Mucosa of descending colon (tissue), 3 donors: Measurements from ENCODE around the gene AP2A2. TPM values are rescaled to one million over a fixed set of nuclear protein-coding genes. Genes with fewer than 3 reads are reported as not detected.

Experiments
- ATAC-seq: fragments of 200-7000 bp; cut with Tn5 transposase; one replicate; pipeline ENCODE4 v1.9.1; 2020; ENCODE audit warnings: mild to moderate bottlenecking, moderate library complexity
- DNase-seq, 3 donors: peaks; one replicate each; pipeline ENCODE4 v3.0.0-alpha.2; 2020
- H3K36me3 ChIP-seq: fragments of 200-600 bp; one replicate; pipeline ENCODE4 v1.8.0; 2021; ENCODE audit warnings: low read depth, mild to moderate bottlenecking
- H3K4me1 ChIP-seq: fragments of 200-600 bp; one replicate; pipeline ENCODE4 v1.8.0; 2021; ENCODE audit warnings: low read depth, mild to moderate bottlenecking
- H3K4me3 ChIP-seq: fragments of 200-600 bp; one replicate; pipeline ENCODE4 v1.8.0; 2021; ENCODE audit warnings: mild to moderate bottlenecking
- H3K9me3 ChIP-seq: fragments of 200-600 bp; one replicate; pipeline ENCODE4 v1.8.0; 2021; ENCODE audit warnings: mild to moderate bottlenecking
- intact Hi-C, 2 donors: fragments of 100-400 bp; cut with DNase I in 1 of 2; cut with micrococcal nuclease in 1 of 2; formaldehyde crosslinking; loops; one replicate each; pipeline versions ENCODE4 v1.11.0 to v1.11.1; 2022; cut with DNase I, micrococcal nuclease
- total RNA-seq, 3 donors: library from RNA; stranded (reverse); fragmentation: NEBNext Ultra II Directional in 2 of 3; extraction: Animal tissue kit (Norgen Biotek cat#: 25700) in 2 of 3; gene quantifications; one replicate each; pipeline versions ENCODE4 v1.2.1 to v1.2.4, GENCODE V29; 2021 to 2023
- TF ChIP-seq, protein P1 (sequence below): fragments of 200-600 bp; IDR thresholded peaks from one replicate; pipeline ENCODE4 v1.8.0; 2022; ENCODE audit warnings: antibody characterized with exemption, mild to moderate bottlenecking
- donor health status: DM: no; HTN: no; CAD: no; lungs with moderate emphysema.
- donor health status: DM: no; HTN: no; CAD: no.
- donor health status: DM: no; HTN: yes; CAD: no.

Gene AP2A2
- total RNA-seq, 3 donors from 2014 or later = 68.8 to 105 (median 99.5) TPM

DNA sequence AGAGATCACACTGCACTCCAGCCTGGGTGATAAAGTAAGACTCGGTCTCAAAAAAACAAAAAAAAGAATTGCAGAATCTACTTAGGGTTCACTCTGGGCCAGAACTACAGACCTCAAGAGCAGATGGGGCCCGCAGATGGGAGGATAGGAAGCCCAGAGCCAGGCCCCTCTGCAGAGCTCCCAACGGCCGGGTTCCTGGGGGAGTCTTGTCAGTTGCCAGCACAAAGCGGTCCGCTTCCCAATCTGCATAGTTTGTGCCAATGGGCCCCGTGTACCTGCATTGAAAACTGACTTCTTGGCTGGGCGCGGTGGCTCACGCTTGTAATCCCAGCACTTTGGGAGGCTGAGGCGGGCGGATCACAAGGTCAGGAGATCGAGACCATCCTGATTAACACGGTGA lies 13.4 kb upstream of the AP2A2 start:
- TF ChIP-seq, protein P1, sequence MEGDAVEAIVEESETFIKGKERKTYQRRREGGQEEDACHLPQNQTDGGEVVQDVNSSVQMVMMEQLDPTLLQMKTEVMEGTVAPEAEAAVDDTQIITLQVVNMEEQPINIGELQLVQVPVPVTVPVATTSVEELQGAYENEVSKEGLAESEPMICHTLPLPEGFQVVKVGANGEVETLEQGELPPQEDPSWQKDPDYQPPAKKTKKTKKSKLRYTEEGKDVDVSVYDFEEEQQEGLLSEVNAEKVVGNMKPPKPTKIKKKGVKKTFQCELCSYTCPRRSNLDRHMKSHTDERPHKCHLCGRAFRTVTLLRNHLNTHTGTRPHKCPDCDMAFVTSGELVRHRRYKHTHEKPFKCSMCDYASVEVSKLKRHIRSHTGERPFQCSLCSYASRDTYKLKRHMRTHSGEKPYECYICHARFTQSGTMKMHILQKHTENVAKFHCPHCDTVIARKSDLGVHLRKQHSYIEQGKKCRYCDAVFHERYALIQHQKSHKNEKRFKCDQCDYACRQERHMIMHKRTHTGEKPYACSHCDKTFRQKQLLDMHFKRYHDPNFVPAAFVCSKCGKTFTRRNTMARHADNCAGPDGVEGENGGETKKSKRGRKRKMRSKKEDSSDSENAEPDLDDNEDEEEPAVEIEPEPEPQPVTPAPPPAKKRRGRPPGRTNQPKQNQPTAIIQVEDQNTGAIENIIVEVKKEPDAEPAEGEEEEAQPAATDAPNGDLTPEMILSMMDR = no peak
- intact Hi-C loops = no loop called here
- DNase-seq (peak in 1 of 3 donors; percentile 50), ATAC-seq (no peak)
- Histone ChIP-seq H3K4me1 (peaks cover 11% of the 10 kb centered on the region), H3K4me3 (no peak overlapping the region), H3K36me3 (no peaks in the 10 kb centered on the region), H3K9me3 (no peaks in the 10 kb centered on the region)

DNA sequence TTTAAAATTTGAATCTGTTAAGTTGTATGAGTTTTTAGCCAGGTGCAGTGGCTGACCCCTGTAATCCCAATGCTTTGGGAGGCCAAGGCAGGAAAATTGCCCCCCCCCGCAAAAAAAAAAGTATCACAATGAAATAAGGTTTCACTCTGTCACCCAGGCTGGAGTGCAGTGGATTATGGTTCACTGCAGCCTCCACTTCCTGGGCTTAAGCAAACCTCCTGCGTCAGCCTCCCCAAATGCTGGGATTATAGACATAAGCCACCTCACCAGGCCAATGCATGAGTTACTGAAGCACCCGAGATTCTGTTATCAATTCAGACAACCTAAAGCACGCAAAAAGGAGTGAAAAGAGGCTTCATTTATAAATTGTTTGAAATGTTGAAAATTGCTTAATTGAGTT lies 12.6 kb upstream of the AP2A2 start:
- no peaks in the 10 kb centered on the region for H3K36me3 ChIP-seq
- no peak for ATAC-seq
- intact Hi-C loops = no loop called here
- H3K4me3 ChIP-seq = no peak overlapping the region
- peaks cover 11% of the 10 kb centered on the region for H3K4me1 ChIP-seq
- TF ChIP-seq, protein P1 = no peak
- H3K9me3 ChIP-seq = no peaks in the 10 kb centered on the region
- DNase-seq = no peak

DNA sequence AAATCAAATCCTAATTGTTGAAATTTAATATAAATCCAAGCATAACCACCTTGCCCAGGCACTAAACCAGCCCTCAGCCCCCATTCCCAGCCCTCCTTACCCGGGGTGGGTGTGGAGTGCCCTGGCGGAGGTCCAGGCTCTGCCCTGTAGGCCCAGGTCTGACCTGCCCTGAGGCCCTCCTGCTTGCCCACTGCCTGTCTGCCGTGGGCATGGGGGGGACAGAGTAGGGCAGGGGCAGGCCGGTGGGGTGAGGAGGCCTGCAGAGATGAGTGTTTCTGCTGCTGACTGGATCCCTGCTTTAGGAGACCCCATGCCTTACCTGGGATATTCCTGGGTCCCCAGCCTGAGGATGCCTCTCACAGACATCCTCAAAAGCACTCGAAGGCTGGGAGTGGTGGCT lies 11.5 kb upstream of the AP2A2 start:
- ATAC-seq = no peak

DNA sequence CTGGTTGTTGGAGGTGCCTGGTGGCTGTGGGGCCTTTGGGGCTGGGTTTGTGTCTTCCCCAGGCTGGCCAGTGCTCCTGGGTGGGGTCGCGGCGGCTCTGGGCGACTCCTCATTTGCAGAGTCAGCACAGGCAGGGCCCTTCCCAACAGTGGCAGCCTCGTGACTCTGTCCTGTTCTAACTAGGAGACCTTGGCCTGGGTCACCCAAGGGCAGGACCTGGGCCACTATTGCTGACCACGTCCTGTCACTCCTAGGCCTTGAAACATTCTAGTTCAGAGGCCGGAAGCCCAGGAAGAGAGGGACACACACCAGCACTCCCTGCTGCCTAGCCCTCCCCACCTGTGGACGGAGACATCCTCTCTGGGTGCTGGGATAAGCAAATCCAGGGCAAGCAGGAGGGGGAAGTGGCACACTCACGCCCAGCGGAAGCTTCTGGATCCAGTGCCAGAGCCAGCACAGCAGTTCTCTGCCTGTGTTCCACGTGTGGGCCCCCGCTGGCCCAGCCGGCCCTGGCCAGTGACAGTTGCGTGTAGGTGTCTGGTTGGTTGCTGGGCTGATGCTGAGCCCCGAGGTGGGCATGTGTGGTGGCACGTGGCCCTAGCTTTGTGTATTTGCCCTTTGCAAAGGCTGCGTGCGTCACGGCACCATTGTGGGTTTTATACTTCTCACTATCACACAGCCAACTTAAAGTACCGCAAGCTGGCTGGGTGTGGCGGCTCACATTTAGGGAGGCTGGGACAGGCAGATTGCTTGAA lies 10.7 kb upstream of the AP2A2 start:
- no peak for ATAC-seq
- H3K9me3 ChIP-seq = no peaks in the 10 kb centered on the region
- intact Hi-C loops = no loop called here
- peaks cover 4% of the 10 kb centered on the region for H3K4me1 ChIP-seq
- TF ChIP-seq, protein P1 = no peak
- no peak overlapping the region for H3K4me3 ChIP-seq
- H3K36me3 ChIP-seq = no peaks in the 10 kb centered on the region
- peak; percentile 48 to 70 (median 52) for DNase-seq

More for the DNA sequence above, 11.5 kb upstream of the AP2A2 start:
- intact Hi-C loops = no loop called here
- DNase-seq = no peak
- Histone ChIP-seq H3K4me3 (no peak overlapping the region), H3K36me3 (no peaks in the 10 kb centered on the region), H3K9me3 (no peaks in the 10 kb centered on the region), H3K4me1 (peaks cover 11% of the 10 kb centered on the region)
- TF ChIP-seq, protein P1 = no peak

DNA sequence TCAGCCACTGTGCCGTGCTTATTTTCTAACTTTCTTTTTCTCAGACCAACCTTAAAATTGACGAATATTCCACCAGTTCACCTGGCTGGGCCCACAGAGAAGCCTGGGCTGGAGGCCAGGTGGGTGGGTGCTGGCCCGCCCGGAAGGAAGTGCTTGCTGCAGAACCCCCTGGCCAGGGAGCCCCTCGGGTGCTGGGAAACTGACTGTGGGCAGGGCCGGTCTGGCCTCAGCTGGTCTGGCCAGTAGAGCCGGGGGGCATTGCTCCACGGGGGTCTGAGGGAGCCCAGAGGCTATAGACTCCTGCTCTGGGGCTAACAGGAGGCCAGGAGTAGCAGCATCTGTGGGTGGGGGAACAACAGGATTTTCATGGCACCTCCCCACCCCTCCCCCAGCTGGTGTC lies 8.2 kb upstream of the AP2A2 start:
- H3K4me1 ChIP-seq = no peaks in the 10 kb centered on the region
- no peak overlapping the region for H3K4me3 ChIP-seq
- ATAC-seq (no peak), DNase-seq (no peak)
- no peaks in the 10 kb centered on the region for H3K9me3 ChIP-seq
- H3K36me3 ChIP-seq = no peaks in the 10 kb centered on the region
- intact Hi-C loops = no loop called here
- TF ChIP-seq, protein P1 = no peak
